ENCODE data around the gene SRXN1.
"Not testable (repeated sequence)": the region's sequence is repeated elsewhere in the genome, so short reads cannot be mapped to it uniquely, and the experiment has no call there.

Gene SRXN1

GRCh38 chr20:655726-656624, 3.0 kb upstream of the SRXN1 start:
- DNase-seq (ENCODE audit: extremely low read depth in 1 of 2, low read depth in 1 of 2), result no peak

- no peak for DNase-seq (ENCODE audit: extremely low read depth in 1 of 2, low read depth in 1 of 2)
These were observed 1.4 kb upstream of the SRXN1 start for GRCh38 chr20:654417-654750.

DNA sequence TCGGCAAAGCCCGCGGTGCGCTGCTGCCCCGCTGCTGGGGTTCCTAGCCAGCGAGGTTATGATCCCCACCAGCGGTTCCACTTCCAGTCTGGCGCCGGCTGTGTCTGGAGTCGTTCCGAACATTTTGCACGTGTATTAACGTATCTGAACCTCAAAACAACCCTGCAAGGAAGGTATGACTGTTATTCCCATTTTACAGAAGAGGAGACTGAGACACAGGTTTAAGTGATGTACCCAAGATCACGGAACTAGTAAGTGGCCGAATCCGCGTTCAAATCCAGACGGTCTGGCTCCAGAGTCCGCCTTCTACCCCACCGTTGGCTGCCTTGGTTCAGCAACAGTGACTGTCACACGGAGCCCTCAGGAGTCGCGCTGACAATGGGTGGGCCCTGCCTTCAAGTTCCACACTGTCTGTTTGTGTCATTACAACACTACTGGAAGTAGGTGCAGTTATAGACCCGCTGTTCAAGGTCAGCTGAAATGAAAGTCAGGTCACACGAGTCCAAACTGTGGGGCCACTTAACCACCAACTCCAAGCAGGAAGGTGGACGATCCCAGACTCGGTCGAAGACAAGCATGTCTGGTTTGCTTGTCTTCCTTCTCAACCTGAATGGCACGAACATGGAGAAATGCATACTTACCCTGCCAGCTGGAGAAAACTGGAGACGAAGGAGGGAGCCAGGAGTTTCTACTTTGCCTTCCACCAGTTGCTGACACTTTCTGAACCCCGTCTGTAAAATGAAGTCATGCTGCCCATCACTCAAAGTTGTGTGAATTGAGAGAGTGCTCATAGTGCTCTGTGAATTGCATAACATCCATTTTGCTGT, 803 bp upstream of the SRXN1 start:
- DNase-seq (ENCODE audit: extremely low read depth in 1 of 2, low read depth in 1 of 2), result no peak

DNA sequence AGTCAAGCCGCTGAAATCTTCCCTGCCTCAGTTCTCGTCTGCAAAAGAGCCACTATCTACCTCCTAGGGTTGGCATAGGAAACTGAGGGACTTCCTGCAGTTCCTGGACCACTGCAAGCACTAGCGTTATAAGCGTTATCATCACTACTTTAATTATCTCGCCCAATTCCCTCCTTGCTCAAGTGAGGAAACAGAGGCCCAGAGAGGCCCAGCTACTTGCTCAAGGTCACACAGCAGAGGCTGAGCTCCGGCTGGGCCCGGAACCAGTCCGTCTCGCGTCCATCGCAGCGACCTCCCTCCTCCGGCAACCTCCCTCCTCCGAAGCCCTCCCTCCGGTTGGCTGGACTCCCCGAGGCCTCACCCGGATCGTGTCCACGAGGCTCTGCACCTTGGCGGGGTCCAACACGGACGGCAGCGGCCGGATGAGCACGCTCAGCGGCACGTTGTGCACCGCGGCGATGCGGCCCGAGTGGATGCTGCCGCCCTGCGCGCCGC, 338 bp downstream of the SRXN1 start:
- DNase-seq (ENCODE audit: extremely low read depth in 1 of 2, low read depth in 1 of 2), result no peak

- DNase-seq (ENCODE audit: extremely low read depth in 1 of 2, low read depth in 1 of 2), result no peak
These were observed 1.0 kb downstream of the SRXN1 start for GRCh38 chr20:651713-652614.

GRCh38 chr20:650954-651353, 2.0 kb downstream of the SRXN1 start:
- DNase-seq (ENCODE audit: extremely low read depth in 1 of 2, low read depth in 1 of 2), result no peak

GRCh38 chr20:650281-650680, 2.7 kb downstream of the SRXN1 start:
- no peak for DNase-seq (ENCODE audit: extremely low read depth in 1 of 2, low read depth in 1 of 2)

GRCh38 chr20:647479-648019, 5.5 kb downstream of the SRXN1 start:
- DNase-seq (ENCODE audit: extremely low read depth in 1 of 2, low read depth in 1 of 2), result no peak

DNA sequence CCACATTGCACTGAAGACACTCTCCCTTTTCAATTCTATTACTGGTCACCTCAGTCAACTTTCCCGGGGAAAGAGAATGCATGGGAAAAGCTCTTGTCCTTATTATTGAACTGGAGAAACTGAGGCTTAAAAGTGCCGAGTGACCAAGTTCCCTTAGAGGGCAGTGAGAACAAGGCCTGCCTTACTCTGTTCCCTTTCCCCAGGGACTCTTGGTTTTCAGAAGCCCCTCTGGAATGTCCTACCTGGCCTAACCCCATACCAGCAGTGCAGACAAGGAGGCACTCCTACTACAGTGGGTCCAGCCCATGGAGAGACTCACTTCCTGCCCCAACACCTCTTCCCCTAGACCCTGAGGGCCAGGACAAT, 6.1 kb downstream of the SRXN1 start:
- no peak for DNase-seq (ENCODE audit: extremely low read depth in 1 of 2, low read depth in 1 of 2)

GRCh38 chr20:646107-646867, 6.7 kb downstream of the SRXN1 start:
- DNase-seq (ENCODE audit: extremely low read depth in 1 of 2, low read depth in 1 of 2), result no peak

- DNase-seq (ENCODE audit: extremely low read depth in 1 of 2, low read depth in 1 of 2), result peak; percentile 33 to 50
These were observed 7.5 kb downstream of the SRXN1 start for GRCh38 chr20:645318-646106.

DNA sequence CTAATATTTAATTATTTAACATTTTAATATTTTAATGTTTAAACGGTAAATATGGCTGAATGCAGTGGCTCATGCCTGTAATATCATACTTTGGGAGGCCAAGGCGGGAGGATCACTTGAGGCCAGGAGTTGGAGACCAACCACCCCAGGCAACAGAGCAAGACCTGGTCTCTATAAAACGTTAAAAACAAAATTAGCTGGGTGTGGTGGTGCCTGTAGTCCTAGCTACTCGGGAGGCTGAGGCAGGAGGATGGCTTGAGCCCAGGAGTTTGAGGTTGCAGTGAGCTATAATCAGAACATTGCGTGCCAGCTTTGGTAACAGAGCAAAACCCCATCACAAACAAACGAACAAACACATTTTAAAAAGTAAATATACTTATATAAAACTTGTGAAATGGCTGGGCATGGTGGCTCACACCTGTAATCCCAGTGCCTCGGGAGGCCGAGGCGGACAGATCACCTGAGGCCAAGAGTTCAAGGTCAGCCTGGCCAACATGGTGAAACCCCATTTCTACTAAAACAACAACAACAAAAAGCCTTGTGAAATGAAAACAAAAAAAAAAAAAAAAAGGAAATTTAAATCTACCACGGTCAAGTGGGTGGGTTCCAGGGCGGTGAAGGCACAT, 8.2 kb downstream of the SRXN1 start:
- no peak for DNase-seq (ENCODE audit: extremely low read depth in 1 of 2, low read depth in 1 of 2)

DNA sequence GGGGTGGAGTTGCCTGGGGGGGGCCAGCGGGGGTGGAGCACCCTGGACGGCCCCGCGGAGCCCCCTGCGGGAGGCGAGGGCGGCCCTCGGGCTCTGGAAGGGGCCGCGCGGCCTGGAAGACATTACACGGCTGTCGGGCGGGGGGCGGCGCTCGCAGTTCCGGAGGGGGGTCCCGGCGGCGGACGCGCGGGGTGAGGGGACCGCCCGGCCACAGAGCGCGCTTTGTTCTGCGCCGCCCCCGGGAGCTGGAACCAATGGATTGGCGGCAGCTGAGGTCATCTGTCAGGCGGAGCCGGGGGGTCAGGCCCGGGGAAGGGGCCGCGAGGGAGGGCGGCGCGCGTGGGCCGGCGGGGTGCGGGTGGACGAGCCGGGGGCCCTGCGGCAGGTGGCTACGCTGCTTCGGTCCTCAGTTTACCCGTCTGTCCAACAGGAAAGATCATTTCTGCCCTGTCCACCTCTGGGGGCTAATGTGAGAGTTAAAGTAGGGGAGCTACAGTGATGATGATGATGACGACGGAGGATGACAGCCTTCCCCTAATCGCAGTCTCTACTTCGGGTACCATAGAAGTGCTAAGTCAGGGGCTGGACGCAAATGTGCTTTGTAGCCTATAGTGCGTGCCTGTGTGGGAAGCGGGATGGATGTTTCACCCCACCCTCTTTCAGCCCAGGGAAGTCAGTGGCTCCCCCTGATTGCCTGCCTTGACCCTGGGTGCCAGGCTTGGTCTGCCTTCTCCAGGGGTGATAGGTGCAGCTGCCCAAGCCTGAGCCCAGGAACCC, 10.4 kb downstream of the SRXN1 start:
- DNase-seq (ENCODE audit: extremely low read depth in 1 of 2, low read depth in 1 of 2), result no peak

DNA sequence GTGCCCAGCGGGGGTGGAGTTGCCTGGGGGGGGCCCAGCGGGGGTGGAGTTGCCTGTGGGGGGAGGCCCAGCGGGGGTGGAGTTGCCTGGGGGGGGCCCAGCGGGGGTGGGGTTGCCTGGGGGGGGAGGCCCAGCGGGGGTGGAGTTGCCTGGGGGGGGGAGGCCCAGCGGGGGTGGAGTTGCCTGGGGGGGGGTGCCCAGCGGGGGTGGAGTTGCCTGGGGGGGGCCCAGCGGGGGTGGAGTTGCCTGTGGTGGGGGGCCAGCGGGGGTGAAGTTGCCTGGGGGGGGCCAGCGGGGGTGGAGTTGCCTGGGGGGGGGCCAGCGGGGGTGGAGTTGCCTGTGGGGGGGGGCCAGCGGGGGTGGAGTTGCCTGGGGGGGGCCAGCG, 11.0 kb downstream of the SRXN1 start:
- not testable (repeated sequence) for DNase-seq (ENCODE audit: extremely low read depth in 1 of 2, low read depth in 1 of 2)

DNA sequence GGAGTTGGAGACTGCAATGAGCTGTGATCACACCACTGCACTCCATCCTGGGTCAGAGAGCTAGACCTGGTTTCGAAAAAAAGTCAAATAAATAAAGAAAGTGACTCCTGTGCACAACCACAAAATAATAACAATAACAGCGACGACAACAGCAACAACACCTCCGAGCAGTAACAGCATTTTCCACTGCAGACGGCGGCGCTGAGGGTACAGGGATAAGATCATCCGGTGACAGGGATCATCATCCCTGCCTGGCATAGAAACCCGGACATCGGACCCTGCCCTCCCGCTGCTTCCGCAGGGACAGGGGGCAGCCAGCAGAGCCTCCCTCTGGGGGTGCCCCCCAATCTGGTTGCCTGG, 11.5 kb downstream of the SRXN1 start:
- no peak for DNase-seq (ENCODE audit: extremely low read depth in 1 of 2, low read depth in 1 of 2)

GRCh38 chr20:640674-641515, 12.1 kb downstream of the SRXN1 start:
- DNase-seq (ENCODE audit: extremely low read depth in 1 of 2, low read depth in 1 of 2), result no peak

- no peak for DNase-seq (ENCODE audit: extremely low read depth in 1 of 2, low read depth in 1 of 2)
These were observed 14.4 kb downstream of the SRXN1 start for GRCh38 chr20:638579-638978.
